ENCODE measurements around the gene SMIM1.

DNA sequence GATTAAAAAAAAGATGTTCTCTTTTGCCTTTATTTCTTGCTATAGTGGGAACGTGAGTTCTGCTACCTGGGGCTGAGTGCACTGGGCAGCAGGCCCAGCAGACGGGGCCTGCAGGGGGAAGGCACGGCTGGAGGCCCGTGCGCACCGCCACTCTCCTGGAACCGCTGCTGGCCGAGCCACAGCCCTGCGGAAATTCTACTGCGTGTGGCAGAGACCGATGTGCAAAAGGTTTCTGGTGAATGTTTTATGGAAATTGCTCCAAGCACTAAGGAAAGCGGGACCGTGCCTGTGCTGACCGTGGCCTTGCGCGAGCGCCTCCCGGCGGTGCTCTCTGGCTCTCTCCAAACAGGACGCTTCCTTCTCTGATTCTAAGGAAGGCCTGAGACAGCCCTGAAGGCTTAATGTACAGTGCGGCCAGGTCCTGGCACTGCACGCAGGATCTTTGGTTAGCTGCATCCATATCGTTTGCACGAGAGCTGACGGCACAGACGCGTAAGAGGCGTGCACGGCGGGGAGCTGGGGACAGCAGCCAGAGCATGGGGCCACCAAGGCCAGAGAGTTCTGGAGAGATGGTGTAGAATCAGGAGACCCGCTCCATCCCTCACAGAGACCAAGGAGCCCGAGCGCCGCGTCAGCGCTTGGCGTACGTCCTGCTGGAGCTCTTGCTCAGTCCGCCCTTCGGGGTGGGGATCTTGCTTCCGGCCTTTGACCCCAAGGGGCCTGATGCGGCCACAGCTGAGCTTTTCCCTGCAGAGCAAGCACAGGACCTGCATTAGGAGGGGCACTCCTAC, 42.4 kb downstream of the SMIM1 start:
- no peak for TF ChIP-seq POLR2A (IDR thresholded peaks at IDR 0.05; ENCODE audit: low read length)
- no peak for TF ChIP-seq GATA1 (IDR thresholded peaks at IDR 0.05; ENCODE audit: low read depth, low read length)
